Keratinocyte (primary cell): ENCODE data around the gene LARGE1. TPM values are rescaled to one million over a fixed set of nuclear protein-coding genes. Genes with fewer than 3 reads are reported as not detected.

Source experiments
- DNase-seq: peaks from one replicate; pipeline ENCODE4 v3.0.0-alpha.2; 2011; ENCODE audit warnings: low read depth, missing footprints, low spot score
- FAIRE-seq: peaks from 2 replicates; lab custom pipeline; 2011; peaks lifted over from hg19 to GRCh38; lab: Jason Lieb, UNC
- H2AFZ ChIP-seq: 2 replicates; pipeline ENCODE4 v1.6.0; 2012; ENCODE audit warnings: low read length, control low read depth, inconsistent platforms; ENCODE audit not compliant: control insufficient read depth
- H3K27ac ChIP-seq: 2 replicates; pipeline ENCODE4 v1.5.1; 2011; ENCODE audit warnings: low read length; ENCODE audit not compliant: control insufficient read depth, insufficient read depth
- H3K27me3 ChIP-seq: 3 replicates; pipeline ENCODE4 v1.6.0; 2011; ENCODE audit warnings: low read length; ENCODE audit not compliant: control insufficient read depth, insufficient read depth; ENCODE audit errors: extremely low read depth
- H3K36me3 ChIP-seq, 2 experiments: 2 replicates in 1 of 2; 3 replicates in 1 of 2; pipeline ENCODE4 v1.5.1; 2011; ENCODE audit warnings: low read length in 2 of 2, mild to moderate bottlenecking in 1 of 2; ENCODE audit not compliant: control insufficient read depth in 2 of 2, insufficient read depth in 2 of 2; ENCODE audit errors: extremely low read depth in 1 of 2
- H3K4me1 ChIP-seq: 3 replicates; pipeline ENCODE4 v1.5.1; 2011; ENCODE audit warnings: low read length; ENCODE audit not compliant: control insufficient read depth, insufficient read depth; ENCODE audit errors: extremely low read depth
- H3K4me2 ChIP-seq: 3 replicates; pipeline ENCODE4 v1.6.0; 2011; ENCODE audit warnings: low read depth, low read length; ENCODE audit not compliant: control insufficient read depth, insufficient read depth; ENCODE audit errors: extremely low read depth
- H3K4me3 ChIP-seq, 3 experiments: fragments of 200-600 bp in 1 of 3; sonication (generic) in 1 of 3; 2 replicates in 2 of 3; 3 replicates in 1 of 3; pipeline ENCODE4 v1.5.1; 2011 to 2016; ENCODE audit warnings: low read length in 3 of 3, mild to moderate bottlenecking in 3 of 3, control low read depth in 2 of 3, inconsistent platforms in 1 of 3, low read depth in 1 of 3, mixed read lengths in 1 of 3, mixed run types in 1 of 3, moderate library complexity in 1 of 3; ENCODE audit not compliant: control insufficient read depth in 2 of 3, insufficient read depth in 2 of 3; ENCODE audit errors: extremely low read depth in 1 of 3
- H3K79me2 ChIP-seq: 2 replicates; pipeline ENCODE4 v1.6.0; 2012; ENCODE audit warnings: low read length; ENCODE audit not compliant: control insufficient read depth, insufficient read depth
- H3K9ac ChIP-seq: 3 replicates; pipeline ENCODE4 v1.6.0; 2011; ENCODE audit warnings: low read length; ENCODE audit not compliant: control insufficient read depth, insufficient read depth; ENCODE audit errors: extremely low read depth
- H3K9me1 ChIP-seq: 3 replicates; pipeline ENCODE4 v1.6.0; 2011; ENCODE audit warnings: low read length; ENCODE audit not compliant: control insufficient read depth, insufficient read depth; ENCODE audit errors: extremely low read depth
- H3K9me3 ChIP-seq: 2 replicates; pipeline ENCODE4 v1.5.1; 2012; ENCODE audit warnings: low read depth, low read length; ENCODE audit not compliant: control insufficient read depth
- H4K20me1 ChIP-seq: 3 replicates; pipeline ENCODE4 v1.6.0; 2011; ENCODE audit warnings: low read length; ENCODE audit not compliant: control insufficient read depth, insufficient read depth; ENCODE audit errors: extremely low read depth
- EZH2 ChIP-seq: IDR thresholded peaks from one replicate; pipeline ENCODE4 v1.6.1; 2012; ENCODE audit warnings: inconsistent platforms, mild to moderate bottlenecking, low read length, moderate library complexity
- dilution Hi-C: fragments of 300-500 bp; cut with MboI; formaldehyde crosslinking; loops from one replicate; pipeline ENCODE4 v1.7.0; 2020; ENCODE audit warnings: low sequenced_read_pairs; ENCODE audit not compliant: extremely low pct_ligation_motif_present
- polyA plus RNA-seq, 5 experiments: library from polyadenylated mRNA; depleted of rRNA in 3 of 5; stranded (reverse) in 3 of 5; stranded (forward) in 1 of 5; unstranded in 1 of 5; fragments of >200 nt; gene quantifications; 1 replicate in 1 of 5; 2 replicates in 3 of 5; 3 replicates in 1 of 5; pipeline versions ENCODE4 v1.2.1 to v1.2.3, GENCODE V29; 2011 to 2012; ENCODE audit warnings: missing spikeins in 2 of 5, low read depth in 1 of 5, low replicate concordance in 1 of 5
- TF ChIP-seq, protein P1 (sequence below), 3 experiments: IDR thresholded peaks in 1 of 3; conservative IDR thresholded peaks in 1 of 3; optimal IDR thresholded peaks in 1 of 3; 2 replicates in 2 of 3; 3 replicates in 1 of 3; pipeline versions ENCODE3 to v1.5.1; 2011; ENCODE audit warnings: low read length in 3 of 3, mild to moderate bottlenecking in 3 of 3, moderate library complexity in 2 of 3, control low read depth in 1 of 3, inconsistent platforms in 1 of 3; ENCODE audit not compliant: insufficient read depth in 2 of 3; ENCODE audit errors: extremely low read depth in 1 of 3

The LARGE1 gene
- polyA plus RNA-seq, 1 donor (not counting 4 experiments of a cell fraction or from before 2014, with no cell fraction given): 4.5 TPM

GRCh38 chr22:33896575-33897447 lies 23.5 kb downstream of the LARGE1 start:
- no peak overlapping the region for H3K27ac ChIP-seq
- H3K4me3 ChIP-seq: no peak overlapping the region
- no peaks in the 10 kb centered on the region for H3K9me3 ChIP-seq
- H3K79me2 ChIP-seq: peaks cover 2% of the 10 kb centered on the region
- H3K4me1 ChIP-seq: no peaks in the 10 kb centered on the region
- no peak overlapping the region for H3K4me2 ChIP-seq
- H3K9ac ChIP-seq: no peak overlapping the region
- no peaks in the 10 kb centered on the region for H3K9me1 ChIP-seq
- H2AFZ ChIP-seq: no peak overlapping the region
- TF ChIP-seq EZH2: no peak
- TF ChIP-seq, protein P1, sequence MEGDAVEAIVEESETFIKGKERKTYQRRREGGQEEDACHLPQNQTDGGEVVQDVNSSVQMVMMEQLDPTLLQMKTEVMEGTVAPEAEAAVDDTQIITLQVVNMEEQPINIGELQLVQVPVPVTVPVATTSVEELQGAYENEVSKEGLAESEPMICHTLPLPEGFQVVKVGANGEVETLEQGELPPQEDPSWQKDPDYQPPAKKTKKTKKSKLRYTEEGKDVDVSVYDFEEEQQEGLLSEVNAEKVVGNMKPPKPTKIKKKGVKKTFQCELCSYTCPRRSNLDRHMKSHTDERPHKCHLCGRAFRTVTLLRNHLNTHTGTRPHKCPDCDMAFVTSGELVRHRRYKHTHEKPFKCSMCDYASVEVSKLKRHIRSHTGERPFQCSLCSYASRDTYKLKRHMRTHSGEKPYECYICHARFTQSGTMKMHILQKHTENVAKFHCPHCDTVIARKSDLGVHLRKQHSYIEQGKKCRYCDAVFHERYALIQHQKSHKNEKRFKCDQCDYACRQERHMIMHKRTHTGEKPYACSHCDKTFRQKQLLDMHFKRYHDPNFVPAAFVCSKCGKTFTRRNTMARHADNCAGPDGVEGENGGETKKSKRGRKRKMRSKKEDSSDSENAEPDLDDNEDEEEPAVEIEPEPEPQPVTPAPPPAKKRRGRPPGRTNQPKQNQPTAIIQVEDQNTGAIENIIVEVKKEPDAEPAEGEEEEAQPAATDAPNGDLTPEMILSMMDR (optimal IDR thresholded peaks at IDR 0.05 in 1 of 3, IDR thresholded peaks at IDR 0.05 in 1 of 3, conservative IDR thresholded peaks at IDR 0.05 in 1 of 3; ENCODE audit: extremely low read depth in 1 of 3, insufficient read depth in 2 of 3, low read length in 3 of 3): no peak
- no peaks in the 10 kb centered on the region for H3K36me3 ChIP-seq
- DNase-seq (no peak), FAIRE-seq (no peak)
- H4K20me1 ChIP-seq: no peaks in the 10 kb centered on the region
- no peaks in the 10 kb centered on the region for H3K27me3 ChIP-seq
- dilution Hi-C loops: no loop called here

DNA sequence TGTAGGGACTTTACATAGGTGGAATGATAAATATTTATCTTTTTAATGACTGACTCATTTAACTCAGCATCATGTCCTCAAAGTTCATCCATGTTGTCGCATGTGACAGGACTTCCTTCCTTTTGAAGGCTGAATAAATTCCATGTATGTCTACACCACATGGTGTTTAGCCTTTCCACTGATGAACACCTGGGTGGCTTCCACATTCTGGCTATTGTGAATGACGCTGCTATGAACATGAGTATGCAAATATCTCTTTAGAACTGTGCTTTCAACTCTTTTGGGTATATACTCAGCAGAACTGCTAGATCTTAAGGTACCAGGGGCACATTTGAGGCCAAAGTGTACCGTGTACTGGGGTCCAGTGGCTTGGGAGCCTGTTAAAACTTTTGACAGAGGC lies 24.1 kb downstream of the LARGE1 start:
- no peaks in the 10 kb centered on the region for H3K36me3 ChIP-seq
- no peaks in the 10 kb centered on the region for H3K4me1 ChIP-seq
- H3K27me3 ChIP-seq: no peaks in the 10 kb centered on the region
- no peak for TF ChIP-seq EZH2
- TF ChIP-seq, protein P1 (optimal IDR thresholded peaks at IDR 0.05 in 1 of 3, IDR thresholded peaks at IDR 0.05 in 1 of 3, conservative IDR thresholded peaks at IDR 0.05 in 1 of 3; ENCODE audit: extremely low read depth in 1 of 3, insufficient read depth in 2 of 3, low read length in 3 of 3): no peak
- no peaks in the 10 kb centered on the region for H3K9me1 ChIP-seq
- dilution Hi-C loops: no loop called here
- no peak overlapping the region for H3K4me3 ChIP-seq
- no peaks in the 10 kb centered on the region for H3K9me3 ChIP-seq
- no peak overlapping the region for H2AFZ ChIP-seq
- H3K27ac ChIP-seq: no peak overlapping the region
- H3K9ac ChIP-seq: no peak overlapping the region
- H4K20me1 ChIP-seq: no peaks in the 10 kb centered on the region
- FAIRE-seq (no peak), DNase-seq (no peak)
- H3K4me2 ChIP-seq: no peak overlapping the region
- peaks cover 2% of the 10 kb centered on the region for H3K79me2 ChIP-seq
